Sigmoid colon (tissue), 7 donors: ENCODE results near the gene CHMP1A. TPM values are rescaled to one million over a fixed set of nuclear protein-coding genes. Genes with fewer than 3 reads are reported as not detected.

Experiments
- DNase-seq: peaks from one replicate; pipeline ENCODE4 v3.0.0-alpha.2; 2019
- H3K27ac ChIP-seq, 4 donors: fragments of 200-600 bp; sonication (generic); one replicate each; pipeline ENCODE4 v1.5.1; 2016 to 2019; ENCODE audit warnings: mild to moderate bottlenecking in 1 of 4
- H3K27me3 ChIP-seq, 3 donors: fragments of 200-600 bp; sonication (generic); one replicate each; pipeline ENCODE4 v1.5.1; 2019; ENCODE audit warnings: mild to moderate bottlenecking in 1 of 3
- H3K36me3 ChIP-seq, 4 donors: fragments of 200-600 bp; sonication (generic); one replicate each; pipeline ENCODE4 v1.5.1; 2016 to 2019
- H3K4me1 ChIP-seq, 4 donors: fragments of 200-600 bp; sonication (generic); one replicate each; pipeline ENCODE4 v1.5.1; 2017 to 2019
- H3K4me3 ChIP-seq, 4 donors: fragments of 200-600 bp; sonication (generic); one replicate each; pipeline ENCODE4 v1.5.1; 2017 to 2019; ENCODE audit warnings: mild to moderate bottlenecking in 2 of 4, moderate library complexity in 1 of 4
- H3K9me3 ChIP-seq, 4 donors: fragments of 200-600 bp in 3 of 4; sonication (generic) in 3 of 4; one replicate each; pipeline versions ENCODE4 v1.5.1 to v1.6.1; 2013 to 2019
- CTCF ChIP-seq, 4 experiments: fragments of 450-650 bp in 3 of 4; fragments of 200-600 bp in 1 of 4; IDR thresholded peaks; one replicate each; pipeline ENCODE4 v1.5.1; 2016 to 2019; ENCODE audit warnings: antibody characterized with exemption in 4 of 4, mild to moderate bottlenecking in 3 of 4, moderate library complexity in 2 of 4
- EP300 ChIP-seq, 4 donors: sonication (generic); formaldehyde crosslinking; IDR thresholded peaks; one replicate each; pipeline ENCODE4 v1.6.1; 2017; ENCODE audit warnings: antibody characterized with exemption in 4 of 4
- POLR2A ChIP-seq, 2 donors: fragments of 450-650 bp; IDR thresholded peaks; one replicate each; pipeline ENCODE4 v1.6.1; 2016; ENCODE audit warnings: antibody characterized with exemption in 2 of 2, mild to moderate bottlenecking in 2 of 2, moderate library complexity in 2 of 2
- POLR2AphosphoS5 ChIP-seq, 4 donors: sonication (generic); formaldehyde crosslinking; IDR thresholded peaks; one replicate each; pipeline ENCODE4 v1.6.1; 2017; ENCODE audit warnings: antibody characterized with exemption in 4 of 4
- WGBS, 2 donors: extraction: QIAGEN DNeasy Blood & Tissue Kit; methylation state at CpG; one replicate each; pipeline ENCODE4 v1.1.7; 2013; 5-methylcytosine and 5-hydroxymethylcytosine counted together
- intact Hi-C: fragments of 100-400 bp; cut with DNase I; formaldehyde crosslinking; loops from one replicate; pipeline ENCODE4 v1.15.1; 2023
- polyA plus RNA-seq, 3 donors: library from polyadenylated mRNA; stranded (reverse); fragments of 200-250 nt; gene quantifications; one replicate each; pipeline ENCODE4 v1.2.3, GENCODE V29; 2013
- total RNA-seq, 4 donors: library from RNA; depleted of rRNA; stranded (reverse); fragments of >200 nt; gene quantifications; one replicate each; pipeline ENCODE4 v1.1.0, GENCODE V29; 2016
- donor health status: healthy with polysubstance abuse.
- donor health status: Bipolar disorder and iron deficiency.
- donor health status: healthy.

Gene CHMP1A
- total and polyA plus RNA-seq, 7 donors, result 42.8 to 157 (median 75.9) TPM

GRCh38 chr16:89615596-89616090, 41.9 kb downstream of the CHMP1A start:
- intact Hi-C loops, result no loop called here
- TF ChIP-seq CTCF (IDR thresholded peaks at IDR 0.05), result peak in 1 of 4 experiments; percentile 17
- TF ChIP-seq POLR2A (IDR thresholded peaks at IDR 0.05), result no peak
- TF ChIP-seq EP300 (IDR thresholded peaks at IDR 0.05), result no peak
- TF ChIP-seq POLR2AphosphoS5 (IDR thresholded peaks at IDR 0.05), result no peak

GRCh38 chr16:89615176-89615575, 42.3 kb downstream of the CHMP1A start:
- H3K4me1 ChIP-seq, result no peaks in the 10 kb centered on the region
- H3K9me3 ChIP-seq, result no peaks in the 10 kb centered on the region
- intact Hi-C loops, result no loop called here
- no peaks in the 10 kb centered on the region for H3K36me3 ChIP-seq
- no peak overlapping the region for H3K27ac ChIP-seq
- TF ChIP-seq POLR2AphosphoS5 (IDR thresholded peaks at IDR 0.05), result no peak
- no peak for TF ChIP-seq POLR2A (IDR thresholded peaks at IDR 0.05)
- no peak for TF ChIP-seq EP300 (IDR thresholded peaks at IDR 0.05)
- TF ChIP-seq CTCF (IDR thresholded peaks at IDR 0.05), result no peak
- DNase-seq, result no peak
- peaks cover 7 to 63% (median 9%) of the 10 kb centered on the region in 3 donors for H3K27me3 ChIP-seq
- no peak overlapping the region for H3K4me3 ChIP-seq
- WGBS, 2 donors, result 82 to 86% methylated on average over 13 of the region's 13 CpGs

More at GRCh38 chr16:89615596-89616090, 41.9 kb downstream of the CHMP1A start:
- 28 to 41% methylated on average over 17 of the region's 17 CpGs for WGBS, 2 donors
- Histone ChIP-seq H3K36me3 (no peaks in the 10 kb centered on the region), H3K27me3 (peaks cover 10 to 68% (median 11%) of the 10 kb centered on the region in 3 donors), H3K4me3 (no peak overlapping the region), H3K9me3 (no peaks in the 10 kb centered on the region), H3K27ac (no peak overlapping the region), H3K4me1 (no peaks in the 10 kb centered on the region)
- no peak for DNase-seq

GRCh38 chr16:89613954-89614459, 43.5 kb downstream of the CHMP1A start:
- Histone ChIP-seq H3K4me1 (no peaks in the 10 kb centered on the region), H3K4me3 (no peak overlapping the region), H3K27me3 (peaks cover 5 to 58% (median 7%) of the 10 kb centered on the region in 3 donors), H3K9me3 (no peaks in the 10 kb centered on the region), H3K36me3 (no peaks in the 10 kb centered on the region), H3K27ac (no peak overlapping the region)
- no peak for DNase-seq
- TF ChIP-seq CTCF (IDR thresholded peaks at IDR 0.05), result no peak
- TF ChIP-seq POLR2A (IDR thresholded peaks at IDR 0.05), result no peak
- no peak for TF ChIP-seq POLR2AphosphoS5 (IDR thresholded peaks at IDR 0.05)
- no peak for TF ChIP-seq EP300 (IDR thresholded peaks at IDR 0.05)
- intact Hi-C loops, result no loop called here
- 92% methylated on average over 22 of the region's 22 CpGs for WGBS, 2 donors

GRCh38 chr16:89613231-89613953, 44.1 kb downstream of the CHMP1A start, which contains the start of gene DPEP1:
Gene DPEP1 (plus strand): TSS chr16:89613642. CDS start chr16:89630411, 16,769 bp downstream.
- Histone ChIP-seq H3K27me3 (peaks cover 5 to 59% (median 7%) of the 10 kb centered on the region in 3 donors), H3K36me3 (no peaks in the 10 kb centered on the region), H3K27ac (no peak within 1 kb of the TSS), H3K4me3 (no peak within 1 kb of the TSS), H3K4me1 (no peaks in the 10 kb centered on the region), H3K9me3 (no peaks in the 10 kb centered on the region)
- intact Hi-C loops, result no loop called here
- 52 to 61% methylated on average over 19 of the region's 19 CpGs for WGBS, 2 donors
- TF ChIP-seq CTCF (IDR thresholded peaks at IDR 0.05), result no peak
- TF ChIP-seq POLR2A (IDR thresholded peaks at IDR 0.05), result no peak
- TF ChIP-seq POLR2AphosphoS5 (IDR thresholded peaks at IDR 0.05), result no peak
- no peak for TF ChIP-seq EP300 (IDR thresholded peaks at IDR 0.05)
- no peak for DNase-seq
